HG02610 (cell line): ENCODE measurements around the gene HOXB5.

Experiments
- ATAC-seq: cut with Tn5 transposase; IDR thresholded peaks from one replicate; pipeline ENCODE4 v1.9.1; 2021; ENCODE audit warnings: mild to moderate bottlenecking, moderate library complexity; ENCODE audit not compliant: unreplicated experiment

Gene HOXB5

DNA sequence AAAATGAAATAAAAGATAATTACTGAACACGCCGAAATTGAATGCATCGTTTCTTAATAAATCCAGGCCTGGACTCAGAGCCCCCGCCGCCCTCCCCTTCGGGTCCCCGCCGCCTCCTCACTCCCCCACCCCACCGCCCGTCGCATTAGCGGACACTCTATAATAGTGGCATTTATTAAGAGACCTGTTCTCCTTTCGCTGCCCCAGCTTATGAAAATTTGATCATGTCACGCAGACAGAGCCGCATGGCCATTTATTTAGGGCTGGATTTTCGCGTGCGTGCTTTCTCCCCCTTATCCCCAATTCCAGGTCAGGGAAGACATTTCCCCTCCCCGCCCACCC, 42.4 kb downstream of the HOXB5 start:
- ATAC-seq: no peak

DNA sequence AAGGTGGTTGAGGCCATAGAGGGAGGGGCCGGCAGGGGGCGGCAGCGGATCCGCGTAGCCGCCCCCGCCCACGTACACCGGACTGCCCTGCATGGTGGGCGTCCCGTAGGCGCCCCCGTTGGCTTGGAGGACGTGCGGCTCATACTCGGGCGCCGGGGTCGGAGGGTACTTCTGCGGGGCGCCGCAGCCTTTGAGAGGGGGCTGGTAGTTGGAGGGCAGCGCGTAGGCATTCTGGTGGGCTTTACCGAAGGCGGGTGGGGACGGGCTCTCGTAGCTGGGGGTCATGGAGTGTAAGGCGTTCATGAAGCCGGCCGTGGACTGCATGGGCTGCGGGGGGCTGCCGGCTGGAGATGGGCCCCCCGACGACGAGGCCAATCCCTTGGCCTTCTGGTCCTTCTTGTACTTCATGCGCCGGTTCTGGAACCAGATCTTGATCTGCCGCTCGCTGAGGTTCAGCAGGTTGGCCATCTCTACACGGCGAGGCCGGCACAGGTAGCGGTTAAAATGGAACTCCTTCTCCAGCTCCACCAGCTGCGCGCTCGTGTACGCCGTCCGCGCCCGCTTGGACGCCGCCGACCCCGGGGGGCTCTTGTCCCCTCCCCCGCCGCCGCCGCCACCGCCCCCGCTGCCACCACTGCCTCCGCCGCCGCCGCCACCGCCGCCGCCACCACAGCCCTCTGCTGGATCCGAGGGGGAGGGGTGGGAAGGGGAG, 42.9 kb downstream of the HOXB5 start:
- ATAC-seq: no peak

DNA sequence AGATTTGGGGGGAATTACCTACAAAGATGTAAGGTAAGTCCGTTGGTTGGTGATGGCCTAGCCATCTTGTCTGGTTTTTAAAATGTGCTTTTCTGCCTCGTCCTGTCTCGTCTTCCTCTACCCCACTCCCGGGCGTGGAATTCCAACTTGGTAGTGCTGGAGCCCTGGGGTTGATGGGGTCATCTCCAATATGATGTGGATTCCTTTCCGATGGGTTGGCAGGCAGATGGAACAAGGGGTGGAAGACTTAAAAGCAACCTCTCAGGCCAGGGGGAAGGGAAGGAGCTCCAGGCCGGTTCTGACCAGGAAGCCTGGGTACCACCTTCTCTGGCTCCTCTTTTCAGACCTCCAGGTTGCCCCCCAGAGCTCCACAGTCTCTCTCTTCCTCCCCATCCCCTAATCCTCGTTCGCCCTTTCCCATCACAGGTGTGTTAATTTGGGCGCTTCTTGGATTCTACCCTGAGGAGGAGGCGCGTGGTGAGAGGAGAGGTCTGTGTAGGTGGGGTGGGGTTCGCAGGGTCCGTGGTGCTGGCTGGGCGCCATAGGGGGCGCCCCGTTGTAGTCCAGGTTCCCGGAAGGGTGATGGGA, 43.6 kb downstream of the HOXB5 start:
- no peak for ATAC-seq

DNA sequence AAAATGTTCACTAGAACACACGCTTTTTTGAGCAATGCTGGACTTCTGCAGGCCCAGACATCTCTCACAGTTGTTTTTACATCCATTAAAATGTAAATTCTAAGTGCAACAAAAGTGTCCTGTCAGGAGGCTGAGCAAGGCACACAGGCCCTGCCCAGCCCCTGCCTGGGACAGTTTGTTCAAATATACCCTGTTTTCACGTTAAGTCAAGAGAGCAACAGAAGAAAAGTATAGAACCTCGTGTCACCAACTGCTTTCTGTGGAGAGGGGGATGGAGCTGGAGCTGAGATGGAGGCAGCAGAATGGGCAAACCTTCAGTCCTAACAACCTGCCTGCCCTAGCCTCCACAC, 44.3 kb downstream of the HOXB5 start:
- ATAC-seq: no peak

DNA sequence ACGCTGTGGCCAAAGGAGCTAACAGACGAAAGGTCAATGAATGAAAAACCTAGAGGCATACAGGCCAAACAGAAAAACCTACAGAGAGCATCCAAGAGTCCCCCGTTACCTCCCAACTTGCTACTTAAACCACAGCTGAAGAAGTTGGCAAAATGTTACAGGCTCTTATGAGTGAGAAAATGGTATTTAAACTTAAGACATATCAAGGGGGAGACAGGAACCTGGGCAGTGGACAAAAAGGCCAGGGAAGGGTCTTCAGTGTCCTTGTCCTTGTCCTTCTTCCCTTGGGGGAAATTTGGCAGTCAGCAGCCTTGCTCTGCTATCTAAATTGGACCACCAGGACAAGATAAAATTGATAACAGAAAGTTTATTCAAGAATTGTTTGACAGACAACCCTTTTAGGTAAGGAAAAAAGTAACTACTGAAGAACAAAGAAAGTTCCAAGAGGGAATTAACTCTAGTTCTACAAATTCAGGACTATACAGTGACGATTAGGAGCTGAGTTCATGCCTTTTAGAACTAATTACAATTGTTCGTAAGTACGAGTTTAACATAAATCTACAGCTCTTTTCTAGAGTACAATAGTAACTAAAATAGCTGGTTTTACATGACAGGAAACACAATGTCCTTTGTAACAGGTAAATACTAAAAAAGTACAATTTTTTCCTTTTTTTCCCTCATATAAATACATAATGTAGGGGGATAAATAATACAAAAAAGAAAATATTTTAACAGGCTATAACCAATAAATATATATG, 44.9 kb downstream of the HOXB5 start:
- no peak for ATAC-seq

DNA sequence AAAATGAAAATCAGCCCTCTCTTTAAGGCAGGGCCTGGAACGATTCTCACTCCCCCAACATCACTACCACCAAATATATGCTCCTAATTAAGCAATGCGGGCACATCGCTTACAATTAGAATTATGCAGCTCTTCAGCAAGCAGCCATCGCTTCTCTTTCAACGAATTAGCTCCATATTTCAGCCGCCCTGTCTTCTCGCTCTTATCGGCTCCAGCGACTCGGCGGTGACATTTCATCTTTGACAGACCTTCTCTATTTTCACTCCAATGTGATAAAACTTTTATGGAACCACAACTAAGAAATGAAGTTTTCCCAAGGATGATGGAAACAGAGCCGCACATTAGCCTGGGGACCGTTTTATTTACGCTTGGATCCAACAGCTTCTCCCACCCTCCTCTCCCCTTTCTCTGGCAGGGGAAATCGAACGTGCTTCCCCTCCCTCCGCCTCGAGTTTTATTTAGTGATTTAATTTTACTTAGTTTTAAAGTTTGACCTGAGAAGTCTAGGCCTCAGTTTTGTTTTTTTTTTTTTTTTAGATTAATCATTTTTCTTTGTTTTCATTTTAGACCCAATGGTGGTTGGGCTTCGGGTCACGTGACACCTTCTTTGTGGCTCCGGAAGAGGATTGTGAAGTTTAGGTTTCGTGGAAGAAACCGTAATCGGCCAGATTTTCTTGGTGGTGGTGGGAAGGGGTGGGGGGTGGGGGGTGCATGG, 45.6 kb downstream of the HOXB5 start:
- ATAC-seq: no peak

DNA sequence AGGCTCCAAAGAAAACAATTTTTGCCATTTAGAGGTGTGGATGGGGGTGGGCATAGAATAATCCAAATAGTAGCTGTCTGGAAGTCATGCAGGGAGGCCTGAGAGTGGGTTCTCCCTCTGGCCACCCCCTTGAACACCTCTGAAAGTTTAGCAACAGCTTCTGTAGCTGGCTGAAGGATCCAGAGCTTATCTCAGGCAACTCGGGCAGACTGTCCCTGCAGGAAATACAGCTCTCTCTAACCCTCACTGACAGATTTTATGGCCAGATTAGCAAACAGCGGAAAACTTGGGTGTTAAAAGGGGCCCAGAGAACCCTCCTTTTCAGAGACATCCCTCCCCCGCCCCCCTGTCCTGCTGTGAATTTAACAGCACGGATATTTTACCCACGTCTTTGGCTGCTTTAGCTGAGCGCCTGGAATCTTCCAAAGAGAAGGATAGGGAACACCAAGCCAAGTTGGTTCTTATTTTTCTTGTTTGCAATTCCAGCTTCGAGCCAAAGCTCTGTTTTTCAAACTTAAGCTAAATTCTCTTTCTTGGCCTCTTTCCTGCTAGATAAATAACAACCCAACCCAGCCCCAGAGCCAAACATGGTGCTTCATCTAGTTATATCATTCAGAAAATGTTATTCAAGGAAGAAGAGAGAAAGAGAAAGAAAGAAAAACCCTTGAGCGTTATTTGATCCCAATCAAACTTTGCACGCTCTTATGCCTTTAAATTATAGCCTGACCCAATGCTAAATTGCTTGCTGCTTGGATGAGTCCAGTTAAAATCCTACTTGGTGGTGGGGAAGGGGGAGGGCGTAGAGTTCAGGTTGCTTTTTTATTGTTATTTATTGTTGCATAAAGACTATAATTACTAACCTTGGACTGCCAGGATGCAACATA, 46.4 kb downstream of the HOXB5 start:
- ATAC-seq: no peak

DNA sequence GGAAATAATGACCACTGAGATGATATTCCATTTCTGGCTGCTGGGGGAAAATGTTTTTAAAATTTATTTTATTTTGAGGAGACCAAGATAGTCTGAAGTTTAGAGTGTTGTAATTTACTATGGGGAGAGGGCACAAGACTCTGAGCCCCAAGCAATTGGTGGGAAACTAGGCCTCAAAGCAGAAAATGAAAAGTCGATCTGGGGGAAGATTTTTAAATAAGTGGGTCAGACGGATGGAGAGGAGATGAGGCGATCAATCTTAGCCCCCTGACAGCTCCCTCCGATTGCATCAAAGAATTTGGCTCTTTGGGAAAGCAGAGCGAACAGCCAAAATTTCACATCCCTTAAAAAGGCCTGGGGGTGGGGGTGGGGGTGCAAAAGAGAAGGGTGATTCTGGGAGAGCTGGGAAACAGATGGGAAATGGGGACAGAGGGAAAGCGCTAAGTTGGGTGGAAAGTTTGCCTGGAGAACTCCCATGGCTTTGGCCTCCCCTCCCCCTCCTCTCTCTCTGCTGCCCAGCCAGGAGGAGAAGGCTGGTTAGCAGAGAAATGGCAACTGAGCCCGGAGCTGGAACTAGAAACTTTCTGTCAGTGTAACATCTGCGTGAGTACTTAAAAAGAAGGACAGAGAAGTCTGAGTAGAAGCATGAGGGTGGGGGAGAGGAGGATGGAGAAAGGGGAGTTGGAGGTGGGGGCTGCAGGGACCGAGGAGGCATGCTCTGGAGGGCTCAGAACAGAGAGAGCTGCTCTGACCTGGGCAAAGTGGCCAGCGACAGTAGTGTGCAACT, 47.2 kb downstream of the HOXB5 start:
- ATAC-seq: no peak

DNA sequence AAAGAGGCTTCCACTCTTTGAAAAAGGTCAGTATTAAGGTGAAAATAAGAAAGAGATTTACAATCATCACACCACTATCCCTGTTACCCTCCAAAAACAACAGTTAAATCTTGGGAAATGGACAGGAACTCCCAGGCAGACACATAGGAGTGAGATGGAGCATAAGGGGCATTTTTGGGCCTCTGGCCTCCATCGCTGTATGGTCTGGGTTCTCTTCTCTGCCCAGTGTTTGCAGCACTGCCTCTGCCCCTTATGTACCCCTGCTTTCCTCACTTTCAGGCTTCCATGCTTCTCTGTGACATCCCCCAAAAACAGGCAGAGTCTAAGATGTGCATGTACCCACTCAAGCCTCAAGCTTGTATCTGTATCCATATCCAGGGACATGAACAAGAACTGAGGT, 48.0 kb downstream of the HOXB5 start:
- no peak for ATAC-seq

DNA sequence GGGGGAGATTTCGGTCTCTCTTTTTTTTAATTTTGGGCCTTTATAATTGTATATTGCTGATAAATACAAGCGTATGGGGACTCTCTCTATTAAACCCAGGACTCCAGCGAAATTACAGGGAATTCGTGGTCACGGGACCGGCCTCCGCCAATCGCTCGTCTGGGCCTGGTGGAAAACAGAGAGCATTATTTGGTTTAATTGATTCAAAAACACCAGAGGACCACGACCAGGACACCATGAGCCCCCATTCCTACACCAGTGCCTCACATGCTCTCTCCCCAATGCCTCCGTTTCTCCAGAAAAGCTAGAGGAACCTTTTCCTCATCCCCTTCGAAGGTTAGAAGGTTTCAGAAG, 48.6 kb downstream of the HOXB5 start, which contains the start of gene HOXB2:
HOXB2 (minus strand) TSS at position 88 of the 354 bp plus-strand sequence. CDS start 198 bp downstream, outside the sequence.
- ATAC-seq: no peak

DNA sequence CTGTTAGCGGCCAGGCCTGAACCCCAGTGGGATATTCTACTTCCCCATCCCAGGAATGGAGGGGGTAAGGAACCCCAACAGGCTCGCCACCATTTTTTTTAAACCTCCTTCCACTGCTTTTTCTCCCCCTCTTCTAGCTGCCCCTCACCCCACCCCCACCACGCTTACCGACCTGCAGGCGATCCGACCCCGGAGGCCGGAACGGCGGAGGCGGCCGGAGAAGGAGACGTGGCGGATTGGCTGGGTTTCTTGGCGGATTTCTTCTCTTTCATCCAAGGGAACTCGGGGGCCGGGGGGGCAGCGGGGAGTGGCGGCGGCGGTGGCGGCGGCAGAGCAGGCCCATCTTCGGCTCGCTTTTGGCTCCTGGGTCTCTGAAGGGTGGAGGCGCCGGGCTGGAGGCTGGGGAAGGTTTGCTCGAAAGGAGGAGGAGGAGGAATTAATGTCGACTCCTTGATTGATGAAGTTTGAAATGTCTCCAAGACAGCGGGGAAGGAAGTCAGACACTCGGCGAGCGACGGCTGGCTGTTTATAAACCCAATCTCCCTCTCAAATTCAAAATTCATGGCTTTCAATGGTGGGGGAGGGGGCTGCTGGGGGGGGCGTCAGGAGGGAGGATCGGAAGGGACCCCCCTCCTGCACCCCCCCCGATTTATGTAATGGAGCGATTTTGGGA, 49.1 kb downstream of the HOXB5 start:
- ATAC-seq: no peak

DNA sequence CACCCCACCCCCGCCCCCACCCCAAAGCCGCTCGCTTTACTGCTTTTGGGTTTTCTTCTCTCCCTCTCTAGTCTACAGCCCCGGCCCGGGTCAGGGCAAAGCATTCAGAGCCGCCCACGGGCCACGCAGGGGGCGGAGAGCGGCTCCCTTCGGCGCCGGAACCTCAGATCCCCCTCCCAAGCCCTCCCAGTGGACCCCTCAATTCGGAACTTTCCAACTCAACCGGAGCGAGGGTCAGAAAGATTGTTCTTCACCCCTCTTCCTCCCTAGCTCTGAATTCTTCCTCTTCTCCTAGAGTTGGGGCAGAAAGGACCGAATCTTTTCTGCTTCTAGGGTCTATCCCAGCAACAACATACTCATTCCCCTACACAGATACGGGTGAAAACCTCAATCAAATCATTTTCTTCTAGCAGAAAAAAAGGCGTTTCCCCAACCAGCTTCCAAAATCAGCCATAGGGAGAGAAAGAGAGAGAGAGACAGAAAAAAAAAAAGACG, 49.7 kb downstream of the HOXB5 start:
- ATAC-seq: peak; percentile 31

DNA sequence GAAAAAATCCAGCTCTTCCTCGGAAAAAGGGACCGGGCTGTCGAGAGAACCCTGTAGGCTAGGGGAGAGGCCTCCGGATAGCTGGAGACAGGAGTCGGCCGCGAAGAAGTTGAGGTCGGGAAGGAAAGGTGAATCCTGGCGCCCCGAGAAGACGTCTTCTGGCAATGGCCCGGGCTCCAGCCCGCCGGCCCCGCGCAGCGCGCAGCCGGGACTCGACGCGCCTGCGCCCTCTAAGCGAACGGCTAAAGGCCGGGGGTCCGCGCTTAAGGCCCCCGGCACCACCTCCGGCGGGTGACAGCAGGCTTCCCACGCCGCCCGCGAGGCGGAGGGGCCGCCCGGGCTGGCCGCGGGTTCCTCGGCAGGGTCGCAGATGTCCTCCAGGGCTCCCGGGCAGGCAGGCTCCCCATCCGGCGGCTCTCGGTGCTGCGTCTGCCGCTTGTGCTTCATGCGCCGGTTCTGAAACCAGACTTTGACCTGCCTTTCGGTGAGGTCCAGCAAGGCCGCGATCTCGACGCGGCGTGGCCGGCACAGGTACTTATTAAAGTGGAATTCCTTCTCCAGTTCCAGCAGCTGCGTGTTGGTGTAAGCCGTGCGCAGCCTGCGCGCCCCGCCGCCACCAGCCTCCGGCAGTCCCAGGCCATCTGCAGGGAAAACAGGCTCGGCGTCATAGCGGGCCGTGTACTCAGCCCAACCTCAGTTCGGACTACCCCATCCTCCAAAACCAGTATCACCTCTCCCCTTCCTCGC, 50.3 kb downstream of the HOXB5 start:
- peak; percentile 41 for ATAC-seq

DNA sequence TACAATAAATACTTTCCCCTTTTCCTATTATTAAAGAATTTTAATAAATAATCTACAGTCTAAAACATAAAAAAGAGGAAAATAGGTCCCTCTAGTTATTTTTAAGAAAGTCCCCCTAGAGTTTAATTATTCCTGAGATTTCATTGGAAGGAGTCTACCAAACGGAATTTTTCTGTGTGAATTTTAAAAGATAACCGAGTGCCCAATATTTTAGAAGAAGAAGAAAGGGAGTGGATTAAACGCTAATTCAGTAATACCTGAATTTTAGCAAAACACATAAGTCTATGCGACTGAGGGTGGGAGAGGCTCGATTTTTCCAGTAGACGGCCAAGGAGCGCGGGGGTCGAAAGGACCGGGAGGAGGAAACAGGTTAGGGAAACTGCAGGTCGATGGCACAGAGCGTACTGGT, 50.9 kb downstream of the HOXB5 start:
- no peak for ATAC-seq

DNA sequence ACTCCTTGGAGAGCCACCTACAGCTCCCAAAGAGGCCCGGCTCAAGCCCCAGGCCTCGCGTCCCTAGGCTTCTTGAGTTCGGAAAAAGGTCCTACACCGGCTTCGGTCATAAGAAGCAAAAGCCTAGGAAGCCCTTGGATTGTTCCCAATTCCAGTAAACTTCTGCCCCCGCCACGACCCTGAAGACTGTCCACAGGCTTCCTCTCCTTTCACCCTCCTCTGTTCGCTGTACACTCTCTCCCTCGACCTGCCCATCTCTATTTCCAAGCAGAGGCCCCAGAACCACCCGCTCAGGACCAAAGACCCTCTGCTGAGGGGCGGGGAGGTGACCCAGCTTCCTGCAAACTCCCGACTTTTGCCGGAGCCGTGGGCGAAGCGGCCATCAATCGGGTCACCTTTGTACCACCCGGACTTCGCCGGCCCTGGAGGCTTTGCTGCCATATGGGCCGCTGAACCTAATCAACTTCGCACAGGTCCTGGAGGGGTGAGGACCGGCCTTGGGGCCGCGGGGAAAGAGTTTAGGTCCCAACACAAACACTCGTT, 51.4 kb downstream of the HOXB5 start:
- no peak for ATAC-seq

DNA sequence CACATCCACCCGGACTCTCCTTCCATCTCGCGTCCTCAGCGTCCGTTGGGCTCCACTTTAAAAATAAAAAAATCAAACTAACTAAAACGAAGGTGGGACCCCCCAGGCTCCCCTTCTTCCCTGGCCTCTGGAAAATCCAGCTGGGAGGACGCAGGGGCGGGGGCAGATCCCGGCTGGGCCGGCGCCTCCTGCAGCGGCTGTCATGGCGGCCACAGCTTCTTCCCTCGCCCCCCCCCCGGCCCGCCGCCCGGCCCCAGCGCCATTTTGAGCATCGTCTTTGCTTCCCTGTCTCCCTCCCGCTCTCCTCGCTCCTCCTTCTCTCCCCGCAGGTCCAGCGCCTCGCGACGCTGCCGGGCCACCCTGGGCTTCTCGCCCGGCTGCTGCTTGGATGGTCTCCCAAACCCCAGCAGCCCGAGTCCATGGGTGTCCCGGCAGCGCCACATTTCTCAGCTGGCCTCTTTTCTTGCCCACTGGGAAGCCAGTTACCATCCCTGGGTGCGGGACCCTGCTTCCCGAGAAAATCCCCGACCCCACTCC, 51.9 kb downstream of the HOXB5 start:
- no peak for ATAC-seq
